B cell (primary cell): ENCODE measurements around the gene RBM26. TPM values are rescaled to one million over a fixed set of nuclear protein-coding genes. Genes with fewer than 3 reads are reported as not detected.

Experiments
- ATAC-seq: fragments of 200-7000 bp; cut with Tn5 transposase; one replicate; pipeline ENCODE4 v1.10.0; 2021; ENCODE audit warnings: low read depth, mild to moderate bottlenecking, moderate number of reproducible peaks, moderate library complexity
- CTCF ChIA-PET: fragments of 350-600 bp; sonication (Branson Sonifier 250); formaldehyde crosslinking; loops from one replicate; lab custom pipeline; 2021; ENCODE audit warnings: antibody characterized with exemption, inconsistent platforms; lab: Charles Lee
- POLR2A ChIA-PET: fragments of 350-600 bp; sonication (Branson Sonifier 250); formaldehyde crosslinking; loops from one replicate; lab custom pipeline; 2021; ENCODE audit warnings: antibody characterized with exemption; lab: Charles Lee
- DNase-seq: peaks from one replicate; pipeline ENCODE4 v3.0.0; 2013
- H2AFZ ChIP-seq: 2 replicates; pipeline ENCODE4 v1.6.1; 2012; ENCODE audit warnings: mild to moderate bottlenecking, low read depth, low read length; ENCODE audit not compliant: insufficient read depth, poor library complexity, severe bottlenecking
- H3K27ac ChIP-seq, 2 donors: 1 replicate in 1 of 2; 2 replicates in 1 of 2; pipeline ENCODE4 v1.5.1; 2012 to 2013; ENCODE audit warnings: low read length in 2 of 2, mild to moderate bottlenecking in 2 of 2, moderate library complexity in 1 of 2
- H3K27me3 ChIP-seq, 4 experiments: fragments of 200-600 bp in 1 of 4; sonication (generic) in 1 of 4; replicated peaks in 1 of 4; 1 replicate in 2 of 4; 2 replicates in 2 of 4; pipeline versions ENCODE4 v1.6.1 to v1.7.0; 2013 to 2016; ENCODE audit warnings: low read length in 3 of 4, mild to moderate bottlenecking in 2 of 4, mixed read lengths in 1 of 4, moderate library complexity in 1 of 4; ENCODE audit not compliant: insufficient read depth in 4 of 4, control insufficient read depth in 3 of 4; ENCODE audit errors: control extremely low read depth in 1 of 4
- H3K36me3 ChIP-seq, 2 experiments: replicated peaks in 1 of 2; 1 replicate in 1 of 2; 2 replicates in 1 of 2; pipeline versions ENCODE4 v1.6.1 to v1.7.1; 2013; ENCODE audit warnings: low read length in 1 of 2; ENCODE audit not compliant: insufficient read depth in 2 of 2, control insufficient read depth in 1 of 2; ENCODE audit errors: control extremely low read depth in 1 of 2, extremely low read depth in 1 of 2
- H3K4me1 ChIP-seq, 2 donors: fragments of 200-600 bp in 1 of 2; sonication (generic) in 1 of 2; 1 replicate in 1 of 2; 2 replicates in 1 of 2; pipeline versions ENCODE4 v1.5.1 to v1.6.1; 2013 to 2017; ENCODE audit warnings: low read length in 2 of 2; ENCODE audit not compliant: control insufficient read depth in 2 of 2, insufficient read depth in 2 of 2
- H3K4me2 ChIP-seq: replicated peaks from 2 replicates; pipeline ENCODE3; 2012; ENCODE audit warnings: mild to moderate bottlenecking, low read depth, low read length; ENCODE audit not compliant: poor library complexity, severe bottlenecking
- H3K4me3 ChIP-seq, 5 experiments: fragments of 200-600 bp in 1 of 5; sonication (generic) in 1 of 5; 1 replicate in 3 of 5; 2 replicates in 2 of 5; pipeline versions ENCODE4 v1.5.1 to v1.7.0; 2011 to 2016; ENCODE audit warnings: low read length in 4 of 5, mild to moderate bottlenecking in 4 of 5, low read depth in 2 of 5, control low read depth in 1 of 5, moderate library complexity in 1 of 5; ENCODE audit not compliant: insufficient read depth in 1 of 5; ENCODE audit errors: control extremely low read depth in 1 of 5, extremely low read depth in 1 of 5
- H3K79me2 ChIP-seq: fragments of 200-600 bp; sonication (generic); one replicate; pipeline ENCODE4 v1.6.0; 2016; ENCODE audit warnings: low read length; ENCODE audit not compliant: control insufficient read depth, insufficient read depth
- H3K9ac ChIP-seq: fragments of 200-600 bp; sonication (generic); 2 replicates; pipeline ENCODE4 v1.6.1; 2017; ENCODE audit warnings: mild to moderate bottlenecking, low read length, moderate library complexity
- H3K9me3 ChIP-seq, 3 donors: one replicate each; pipeline versions ENCODE4 v1.6.1 to v1.7.1; 2013; ENCODE audit warnings: low read length in 2 of 3; ENCODE audit not compliant: control insufficient read depth in 2 of 3, insufficient read depth in 1 of 3; ENCODE audit errors: control extremely low read depth in 1 of 3
- H4K20me1 ChIP-seq: 2 replicates; pipeline ENCODE4 v1.6.0; 2012; ENCODE audit warnings: mild to moderate bottlenecking, low read length; ENCODE audit not compliant: insufficient read depth, control insufficient read depth, poor library complexity, severe bottlenecking
- H3K27ac Mint-ChIP-seq: one replicate; pipeline ENCODE4 v1.8.0; 2021; ENCODE audit warnings: mixed read lengths
- H3K27me3 Mint-ChIP-seq: one replicate; pipeline ENCODE4 v1.8.0; 2021; ENCODE audit warnings: mixed read lengths
- H3K4me1 Mint-ChIP-seq: one replicate; pipeline ENCODE4 v1.8.0; 2021; ENCODE audit warnings: mixed read lengths
- H3K4me3 Mint-ChIP-seq: one replicate; pipeline ENCODE4 v1.8.0; 2021; ENCODE audit warnings: mixed read lengths
- H3K9me3 Mint-ChIP-seq: one replicate; pipeline ENCODE4 v1.8.0; 2022; ENCODE audit warnings: mixed read lengths; ENCODE audit not compliant: insufficient read depth
- CTCF ChIP-seq: fragments of 200-600 bp; IDR thresholded peaks from one replicate; pipeline ENCODE4 v1.8.0; 2022; ENCODE audit warnings: antibody characterized with exemption, mild to moderate bottlenecking
- EZH2 ChIP-seq: IDR thresholded peaks from 2 replicates; pipeline ENCODE4 v1.6.1; 2012; ENCODE audit warnings: borderline replicate concordance, low read depth, mild to moderate bottlenecking, moderate library complexity, low read length; ENCODE audit not compliant: insufficient read depth, poor library complexity, severe bottlenecking
- WGBS: methylation state at CpG from one replicate; pipeline ENCODE4 v1.1.5; 2013; ENCODE audit warnings: missing lambda C conversion rate; ENCODE audit not compliant: insufficient coverage; 5-methylcytosine and 5-hydroxymethylcytosine counted together
- intact Hi-C: fragments of 100-400 bp; cut with micrococcal nuclease; formaldehyde crosslinking; loops from one replicate; pipeline ENCODE4 v1.10.0; 2022
- polyA plus RNA-seq: library from polyadenylated mRNA; depleted of rRNA; stranded (reverse); fragments of >200 nt; gene quantifications from 2 replicates; pipeline ENCODE4 v1.2.3, GENCODE V29; 2012
- total RNA-seq, 2 donors: library from RNA; stranded (reverse); fragments of 120-200 nt in 1 of 2; gene quantifications; 1 replicate in 1 of 2; 2 replicates in 1 of 2; pipeline versions ENCODE4 v1.2.3 to v1.2.4, GENCODE V29; 2013 to 2022

RBM26 gene
- total and polyA plus RNA-seq, 2 donors (not counting 1 experiment from before 2014, with no cell fraction given), result 34.5 to 159 TPM

GRCh38 chr13:79318664-79319063 lies 87.4 kb downstream of the RBM26 start:
- H3K27me3 Mint-ChIP-seq, result no peaks in the 10 kb centered on the region
- TF ChIP-seq EZH2 (no peak), CTCF (no peak)
- Histone ChIP-seq H3K27ac (no peak overlapping the region), H3K36me3 (peaks cover 3 to 9% of the 10 kb centered on the region in 2 experiments), H3K79me2 (no peaks in the 10 kb centered on the region), H2AFZ (no peak overlapping the region), H3K9me3 (no peaks in the 10 kb centered on the region), H3K9ac (no peak overlapping the region), H3K4me3 (no peak overlapping the region), H3K4me2 (no peak overlapping the region), H3K4me1 (no peaks in the 10 kb centered on the region), H3K27me3 (no peaks in the 10 kb centered on the region), H4K20me1 (no peaks in the 10 kb centered on the region)
- ChIA-PET POLR2A (no interaction called here), CTCF (no interaction called here)
- no peaks in the 10 kb centered on the region for H3K9me3 Mint-ChIP-seq
- ATAC-seq (no peak), DNase-seq (no peak)
- WGBS, result no CpG with 5 or more reads among the region's 4 CpGs
- H3K4me3 Mint-ChIP-seq, result no peak overlapping the region
- intact Hi-C loops, result no loop called here
- H3K27ac Mint-ChIP-seq, result no peak overlapping the region
- no peaks in the 10 kb centered on the region for H3K4me1 Mint-ChIP-seq

- no peaks in the 10 kb centered on the region for H3K9me3 Mint-ChIP-seq
- ATAC-seq (no peak), DNase-seq (no peak)
- H3K27ac Mint-ChIP-seq, result no peak overlapping the region
- Histone ChIP-seq H3K4me1 (no peaks in the 10 kb centered on the region), H3K79me2 (no peaks in the 10 kb centered on the region), H3K9ac (no peak overlapping the region), H3K27me3 (no peaks in the 10 kb centered on the region), H3K9me3 (no peaks in the 10 kb centered on the region), H3K4me2 (no peak overlapping the region), H3K27ac (no peak overlapping the region), H4K20me1 (no peaks in the 10 kb centered on the region), H3K4me3 (no peak overlapping the region), H2AFZ (no peak overlapping the region), H3K36me3 (peaks cover 3 to 9% of the 10 kb centered on the region in 2 experiments)
- WGBS, result 100% methylated on average over 1 of the region's 2 CpGs
- H3K27me3 Mint-ChIP-seq, result no peaks in the 10 kb centered on the region
- POLR2A ChIA-PET, result no interaction called here
- H3K4me1 Mint-ChIP-seq, result no peaks in the 10 kb centered on the region
- CTCF ChIA-PET, result no interaction called here
- intact Hi-C loops, result no loop called here
- TF ChIP-seq CTCF (no peak), EZH2 (no peak)
- H3K4me3 Mint-ChIP-seq, result no peak overlapping the region
Measured at GRCh38 chr13:79317856-79318255, 88.2 kb downstream of the RBM26 start.
